Superior temporal gyrus (tissue), 1 donor: Measurements from ENCODE around the gene LAMC1.

Experiments
- DNase-seq: peaks from one replicate; pipeline ENCODE4 v3.0.0-alpha.2; 2016; ENCODE audit errors: extremely low spot score

The LAMC1 gene

DNA sequence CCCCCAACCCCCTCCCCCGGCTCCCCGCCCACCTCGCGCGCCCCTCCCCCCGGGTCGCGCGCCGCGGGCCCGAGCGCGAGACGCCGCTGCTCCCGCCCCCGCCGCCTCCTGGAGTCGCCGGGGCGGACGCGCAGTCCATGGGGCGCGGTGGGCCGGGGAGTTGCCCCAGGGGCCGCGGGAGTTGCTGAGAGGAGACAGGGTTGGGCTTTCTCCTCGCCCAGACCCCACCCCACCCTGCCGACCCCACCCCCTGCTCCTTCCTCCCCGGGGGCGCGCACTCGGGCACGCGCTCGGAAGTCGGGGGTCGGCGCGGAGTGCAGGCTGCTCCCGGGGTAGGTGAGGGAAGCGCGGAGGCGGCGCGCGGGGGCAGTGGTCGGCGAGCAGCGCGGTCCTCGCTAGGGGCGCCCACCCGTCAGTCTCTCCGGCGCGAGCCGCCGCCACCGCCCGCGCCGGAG, at the start of gene LAMC1:
TSS of gene LAMC1 (plus strand) at position 275 of the 455 bp plus-strand sequence. CDS start 297 bp downstream, outside the sequence.
- DNase-seq = no peak

DNA sequence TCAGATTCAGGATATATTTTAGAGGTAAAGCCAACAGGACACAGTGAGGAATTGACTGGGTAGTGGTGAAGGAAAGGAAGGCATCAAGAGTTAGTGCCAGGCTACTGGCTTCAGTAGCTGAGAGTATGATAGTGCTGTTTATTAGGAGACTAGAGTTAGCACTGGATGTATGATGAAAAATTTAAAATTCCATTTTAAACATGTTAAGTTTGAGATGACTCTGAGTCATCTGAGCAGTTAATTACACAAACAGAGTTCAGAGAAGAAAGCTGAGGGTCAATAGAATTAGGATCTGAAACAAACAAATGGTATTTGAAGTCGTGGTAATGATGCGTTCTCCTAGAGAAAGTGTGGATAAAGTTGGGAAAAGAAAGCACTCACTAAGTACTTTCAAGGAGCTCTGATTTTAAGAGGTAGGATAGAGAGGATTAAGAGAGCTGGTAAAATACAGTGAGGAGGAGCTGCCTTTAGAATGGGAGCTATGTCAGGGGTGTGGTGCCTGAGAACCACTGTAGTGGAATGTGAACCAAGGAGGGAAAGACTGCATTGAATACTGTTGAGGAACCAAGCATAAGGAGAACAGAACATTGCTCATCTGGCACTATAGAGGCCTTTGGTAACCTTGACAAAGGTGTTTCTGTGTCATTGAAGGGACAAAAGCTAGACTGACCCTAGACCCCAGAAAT, 48.6 kb upstream of the LAMC1 start:
- no peak for DNase-seq

DNA sequence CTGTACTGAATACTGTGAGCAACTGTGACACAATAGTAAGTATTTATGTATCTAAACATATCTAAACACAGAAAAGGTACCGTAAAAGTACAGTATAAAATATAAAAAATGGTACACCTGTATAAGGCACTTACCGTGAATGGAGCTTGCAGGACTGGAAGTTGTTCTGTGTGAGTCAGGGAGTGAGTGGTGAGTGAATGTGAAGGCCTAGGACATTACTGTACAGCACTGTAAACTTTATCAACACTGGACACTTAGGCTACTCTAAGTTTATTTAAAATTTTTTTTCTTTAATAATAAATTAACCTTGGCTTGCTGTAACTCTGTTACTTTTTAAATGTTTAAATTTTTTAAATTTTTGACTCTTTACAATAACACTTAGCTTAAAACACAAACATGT, 45.7 kb upstream of the LAMC1 start:
- no peak for DNase-seq

DNA sequence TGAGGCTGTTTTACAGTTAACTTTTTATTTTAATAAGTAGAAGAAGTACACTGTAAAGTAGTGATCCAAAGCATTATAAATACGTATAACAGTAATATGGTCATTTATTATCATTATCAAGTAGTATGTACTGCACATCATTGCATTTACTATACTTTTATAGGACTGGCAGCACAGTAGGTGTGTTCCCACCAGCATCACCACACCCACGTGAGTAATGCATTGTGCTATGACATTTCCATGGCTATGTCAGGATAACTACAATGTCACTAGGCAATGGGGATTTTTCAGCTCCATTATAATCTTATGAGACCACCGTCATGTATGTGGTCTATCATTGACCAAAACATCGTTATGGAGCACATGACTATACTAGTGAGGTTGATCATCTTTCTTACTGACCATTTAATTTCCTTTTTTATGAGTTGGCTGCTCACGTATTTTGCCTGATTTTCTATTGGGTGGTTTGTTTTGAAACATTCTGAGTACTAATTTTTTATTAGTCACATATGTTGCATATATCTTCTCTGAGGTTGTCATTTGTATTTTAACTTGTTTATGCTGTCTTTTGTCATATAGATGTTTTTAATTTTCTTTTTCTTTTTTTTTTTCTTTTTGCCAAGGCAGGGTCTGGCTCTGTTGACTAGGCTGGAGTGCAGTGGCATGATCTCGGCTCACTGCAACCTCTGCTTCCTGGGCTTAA, 44.9 kb upstream of the LAMC1 start:
- DNase-seq = no peak

DNA sequence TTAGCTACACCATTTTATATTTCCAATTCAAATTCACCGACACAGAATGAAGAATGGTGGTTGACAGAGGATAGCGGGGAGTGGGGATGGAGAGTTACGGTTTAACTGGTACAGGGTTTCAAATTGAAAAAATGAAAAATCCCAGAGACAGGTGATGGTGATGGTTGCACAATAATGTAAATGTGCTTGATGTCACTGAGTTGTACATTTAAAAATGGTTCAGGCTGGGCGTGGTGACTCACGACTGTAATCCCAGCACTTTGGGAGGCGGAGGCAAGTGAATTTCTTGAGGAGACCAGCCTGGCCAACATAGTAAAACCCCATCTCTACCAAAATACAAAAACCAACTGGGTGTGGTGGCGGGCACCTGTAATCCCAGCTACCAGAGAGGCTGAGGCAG, 39.1 kb upstream of the LAMC1 start:
- DNase-seq = no peak

DNA sequence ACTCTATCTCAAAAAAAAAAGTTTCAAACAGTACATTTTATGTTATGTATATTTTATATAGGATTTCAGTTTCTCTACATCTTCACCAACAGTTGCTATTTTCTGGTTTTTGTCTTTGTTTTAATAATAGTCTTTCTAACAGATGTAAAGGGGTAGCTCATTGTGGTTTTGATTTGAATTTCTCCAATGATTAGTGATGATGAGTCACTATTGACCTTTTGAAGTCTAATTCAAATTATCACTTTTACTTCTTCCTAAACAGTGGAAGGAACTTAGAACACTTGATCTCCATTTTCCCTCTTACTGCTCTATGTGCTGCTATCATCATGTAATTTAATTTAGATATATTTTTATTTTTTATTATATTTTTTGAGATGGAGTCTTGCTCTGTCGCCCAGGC, 38.6 kb upstream of the LAMC1 start:
- no peak for DNase-seq

DNA sequence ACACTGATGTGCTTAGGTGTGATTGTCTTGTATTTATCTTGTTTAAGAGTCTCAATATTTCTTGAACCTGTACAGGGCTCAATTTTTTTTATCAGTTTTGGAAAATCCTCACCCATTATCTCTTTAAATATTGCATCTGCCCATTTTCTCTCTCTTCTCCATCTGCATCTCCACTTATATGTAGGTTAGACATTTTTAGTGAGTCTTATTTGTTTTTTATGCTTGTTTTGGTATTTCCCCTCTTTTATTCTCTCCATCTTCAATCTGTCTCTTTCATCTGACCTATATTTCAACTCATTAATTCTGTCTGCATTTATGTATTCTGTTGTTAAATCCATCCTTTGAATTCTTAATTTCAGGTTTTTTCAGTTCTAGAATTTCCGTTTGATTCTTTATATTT, 37.3 kb upstream of the LAMC1 start:
- no peak for DNase-seq

DNA sequence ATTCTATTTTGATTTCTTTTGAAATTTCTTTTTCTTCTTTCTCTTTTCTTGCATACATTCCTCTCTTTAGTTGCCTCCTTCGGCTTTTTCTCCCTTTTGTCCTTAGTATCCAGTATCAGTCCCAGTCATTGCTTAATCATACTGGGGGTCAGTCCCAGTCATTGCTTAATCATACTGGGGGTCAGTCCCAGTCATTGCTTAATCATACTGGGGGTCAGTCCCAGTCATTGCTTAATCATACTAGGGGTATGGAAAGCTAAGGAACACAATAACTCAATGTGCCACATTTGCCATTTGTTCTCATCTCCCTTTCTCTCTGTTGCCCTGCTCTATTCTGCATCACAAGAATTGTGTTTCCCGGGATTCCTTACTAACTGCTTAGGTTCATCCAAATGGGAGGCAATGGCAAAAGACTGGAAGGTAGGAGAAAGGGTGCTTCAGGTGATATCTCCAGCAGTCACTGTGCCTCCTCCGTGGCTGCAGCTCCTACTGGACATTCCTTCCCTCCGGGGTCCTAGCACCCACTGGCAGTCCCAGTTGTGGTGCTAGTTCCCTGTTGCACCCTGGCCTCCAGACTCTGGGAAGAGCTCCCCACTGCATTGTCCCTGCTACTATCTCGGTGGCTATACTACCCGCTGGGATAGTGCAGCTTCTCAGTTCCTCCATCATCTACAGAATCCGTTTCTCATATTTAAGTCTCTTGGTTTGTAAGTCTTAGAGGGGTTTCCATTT, 32.6 kb upstream of the LAMC1 start:
- no peak for DNase-seq

DNA sequence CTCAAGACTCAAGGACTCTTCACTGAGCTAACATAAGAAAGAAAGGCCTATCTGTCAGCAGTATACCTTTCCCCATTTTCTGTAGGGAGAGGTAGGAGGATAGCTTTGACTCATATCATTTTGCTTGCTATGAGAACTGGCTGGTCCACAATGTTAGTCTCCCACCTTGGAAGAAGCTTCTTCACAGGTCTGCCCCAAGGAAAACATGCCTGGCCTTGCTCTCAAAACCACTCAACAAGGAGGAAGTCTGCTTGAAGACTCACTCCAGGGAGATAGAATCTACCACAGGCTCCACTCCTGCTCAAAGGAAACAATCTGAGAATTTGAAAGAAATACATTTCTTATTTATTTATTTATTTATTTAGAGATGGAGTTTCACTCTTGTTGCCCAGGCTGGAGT, 29.5 kb upstream of the LAMC1 start:
- DNase-seq = no peak

DNA sequence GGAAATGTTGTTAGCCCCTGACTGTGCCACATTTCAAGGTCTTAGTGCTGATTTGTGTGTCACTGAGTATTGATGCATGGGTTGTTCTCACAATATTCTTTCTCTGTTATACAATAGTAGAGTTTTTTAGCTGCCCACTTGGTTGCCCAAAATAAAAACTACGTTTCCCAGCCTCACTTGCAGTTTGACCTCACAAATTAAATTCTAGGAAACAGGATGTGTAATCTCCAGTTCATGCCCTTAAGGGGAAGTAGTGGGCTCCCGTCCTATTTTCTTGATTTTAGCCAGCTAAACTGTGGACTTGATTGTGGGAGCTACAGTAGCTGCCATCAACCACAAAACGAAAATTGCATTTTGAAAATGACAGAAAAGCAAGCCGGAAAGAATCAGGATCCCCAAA, 27.3 kb upstream of the LAMC1 start:
- DNase-seq = no peak

DNA sequence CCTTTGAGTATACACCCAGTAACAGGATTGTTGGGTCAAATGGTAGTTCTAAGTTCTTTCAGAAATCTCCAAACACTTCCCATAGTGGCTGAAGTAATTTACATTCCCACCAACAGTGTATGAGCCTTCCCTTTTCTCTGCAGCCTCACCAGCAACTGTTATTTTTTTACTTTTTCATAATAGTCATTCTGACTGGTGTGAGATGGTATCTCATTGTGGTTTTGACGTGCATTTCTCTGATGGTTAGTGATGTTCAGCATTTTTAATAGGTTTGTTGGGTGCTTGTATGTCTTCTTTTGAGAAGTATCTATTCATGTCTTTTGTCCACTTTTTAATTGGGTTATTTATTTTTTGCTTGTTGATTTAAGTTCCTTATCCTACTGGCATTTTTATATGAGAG, 26.4 kb upstream of the LAMC1 start:
- DNase-seq = no peak

DNA sequence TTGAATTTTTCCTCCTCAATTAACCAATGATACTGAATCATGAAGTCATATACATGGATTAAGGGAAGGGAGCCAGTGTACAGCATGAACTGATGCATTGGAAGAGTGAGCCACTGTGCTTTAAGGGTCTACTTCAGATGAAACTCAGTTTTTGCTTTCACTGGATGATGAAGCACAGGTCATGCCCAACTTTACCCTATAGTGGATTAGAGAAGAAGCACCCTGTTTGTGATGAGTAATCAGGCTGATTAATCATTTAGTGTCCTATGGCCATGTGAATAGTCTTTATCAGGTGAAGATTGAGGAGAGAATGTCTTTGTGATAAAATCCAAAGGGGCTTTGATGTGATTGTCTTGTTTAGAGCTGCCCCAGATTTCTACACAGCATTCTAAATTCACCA, 24.7 kb upstream of the LAMC1 start:
- DNase-seq = no peak

DNA sequence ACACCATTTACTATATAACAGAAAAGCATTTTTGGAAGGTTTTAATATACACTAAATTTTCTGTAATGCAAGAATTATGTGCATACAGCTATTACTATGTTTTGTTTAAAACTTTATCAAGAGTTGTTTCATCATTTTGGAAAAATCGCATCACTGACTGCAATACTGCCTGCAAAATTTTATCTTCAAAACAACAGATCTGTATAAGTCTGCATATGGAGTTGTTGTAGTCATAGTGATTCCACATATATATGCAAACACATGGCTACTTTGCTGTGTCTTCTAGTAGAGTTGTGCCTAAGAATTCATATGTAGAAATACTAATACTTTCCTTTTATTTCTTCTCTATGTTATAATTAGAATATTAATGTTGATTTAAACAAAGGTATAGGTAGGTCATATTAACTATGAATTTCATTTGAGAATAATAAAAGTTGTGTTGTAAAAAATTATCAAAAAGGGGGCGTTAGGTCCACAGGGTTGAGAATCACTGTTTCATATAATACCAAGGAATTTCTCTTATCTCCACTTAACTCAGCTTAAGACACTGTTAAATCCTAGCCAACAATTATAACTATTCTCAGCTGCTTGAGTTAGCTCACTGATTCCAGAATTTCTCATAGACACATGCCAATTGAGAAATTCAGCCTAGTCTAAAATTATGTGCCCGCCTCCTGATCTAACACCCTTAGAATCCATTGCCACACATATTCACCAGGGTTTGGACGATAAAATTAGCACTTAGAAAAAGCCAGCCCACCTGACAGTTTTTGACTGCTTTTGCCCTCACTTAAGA, 22.9 kb upstream of the LAMC1 start:
- DNase-seq = no peak

DNA sequence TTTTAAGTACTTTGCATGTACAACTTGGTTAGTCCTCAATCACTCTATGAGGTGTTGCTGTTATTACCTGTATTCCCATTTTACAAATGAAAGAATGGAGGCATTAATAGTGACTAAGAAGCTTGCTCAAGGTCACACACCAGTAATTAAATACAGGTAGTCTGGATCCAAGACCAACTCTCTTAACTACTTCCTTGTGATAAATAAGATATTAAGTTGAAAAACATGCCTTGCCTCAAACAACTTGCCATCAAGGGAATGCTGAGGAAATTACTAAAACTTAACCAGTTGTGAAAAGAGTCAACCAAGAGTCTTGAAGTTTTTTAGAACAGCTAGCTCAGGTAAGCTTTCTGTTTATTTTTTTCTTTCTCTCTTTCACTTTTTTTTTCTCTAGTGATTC, 21.0 kb upstream of the LAMC1 start:
- DNase-seq = no peak

DNA sequence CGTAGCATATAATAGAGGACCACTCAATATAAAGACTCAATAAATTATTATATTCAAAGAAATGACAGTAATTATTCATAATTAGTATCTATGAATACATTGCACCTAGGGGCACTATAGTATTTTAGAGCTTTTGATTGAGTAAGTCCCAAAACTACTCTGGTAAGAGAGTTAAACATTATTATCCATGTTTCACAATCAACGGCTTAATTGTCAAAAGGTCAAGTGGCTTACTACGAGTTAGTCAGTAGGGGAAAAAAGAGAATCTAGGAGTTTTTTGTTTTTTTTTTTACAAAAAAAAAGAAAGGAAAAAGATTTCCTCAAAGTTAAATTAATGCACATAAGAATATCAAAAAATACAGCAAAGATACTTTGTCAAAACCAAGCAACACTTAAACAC, 20.4 kb upstream of the LAMC1 start:
- no peak for DNase-seq

DNA sequence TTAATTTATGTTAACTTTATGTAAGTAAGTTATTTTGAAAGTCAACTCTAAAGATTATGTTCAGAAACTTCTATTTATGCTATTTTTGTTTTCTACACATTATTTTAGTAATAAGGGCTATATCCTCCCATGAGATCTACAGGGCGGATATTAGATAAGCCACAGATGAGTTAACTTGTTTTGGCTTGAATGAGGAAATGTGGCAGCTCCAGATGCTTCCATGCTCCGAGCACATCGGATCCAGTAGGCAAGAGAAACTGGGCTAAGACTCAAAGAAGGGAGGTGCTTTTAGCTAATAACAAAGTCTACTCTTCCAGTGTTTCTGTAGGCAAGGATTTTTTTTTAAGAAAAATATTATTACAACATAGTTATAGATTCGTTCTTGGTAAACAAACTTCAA, 20.0 kb upstream of the LAMC1 start:
- no peak for DNase-seq

DNA sequence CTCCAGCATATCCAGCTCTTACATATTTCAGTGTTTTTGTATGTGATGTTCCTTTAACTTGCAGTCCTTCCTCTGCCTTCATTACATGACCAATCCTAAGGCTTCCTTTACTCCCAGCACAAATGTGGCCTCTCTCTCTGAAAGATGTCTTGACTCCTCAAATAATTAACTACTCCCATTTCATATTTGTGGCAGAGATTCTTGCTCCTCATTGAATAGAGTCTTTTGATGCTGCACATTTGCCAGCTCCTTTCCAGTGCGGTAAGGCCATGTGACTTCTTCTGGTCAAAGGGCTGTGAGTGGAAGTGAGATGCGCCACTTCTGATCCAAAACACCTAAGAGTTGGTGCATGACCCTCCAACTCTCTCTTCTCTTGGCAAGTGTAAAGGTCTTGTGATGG, 19.1 kb upstream of the LAMC1 start:
- no peak for DNase-seq

DNA sequence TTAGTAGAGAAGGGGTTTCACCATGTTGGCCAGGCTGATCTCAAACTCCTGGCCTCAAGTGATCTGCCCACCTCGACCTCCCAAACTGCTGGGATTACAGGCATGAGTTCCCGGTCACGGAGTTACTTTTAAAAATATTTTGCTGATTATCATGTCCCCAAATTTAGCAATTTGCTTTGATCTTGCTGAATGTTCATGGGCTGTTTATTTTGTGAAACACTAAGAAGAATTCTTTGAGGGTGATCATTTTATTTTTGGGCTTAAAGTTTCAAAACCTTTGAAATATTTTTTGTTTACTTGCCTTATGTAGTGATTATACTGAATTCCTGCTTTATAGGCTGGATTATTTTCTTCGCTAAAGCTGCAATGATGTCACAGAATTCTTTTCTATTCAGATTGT, 11.4 kb upstream of the LAMC1 start:
- no peak for DNase-seq

DNA sequence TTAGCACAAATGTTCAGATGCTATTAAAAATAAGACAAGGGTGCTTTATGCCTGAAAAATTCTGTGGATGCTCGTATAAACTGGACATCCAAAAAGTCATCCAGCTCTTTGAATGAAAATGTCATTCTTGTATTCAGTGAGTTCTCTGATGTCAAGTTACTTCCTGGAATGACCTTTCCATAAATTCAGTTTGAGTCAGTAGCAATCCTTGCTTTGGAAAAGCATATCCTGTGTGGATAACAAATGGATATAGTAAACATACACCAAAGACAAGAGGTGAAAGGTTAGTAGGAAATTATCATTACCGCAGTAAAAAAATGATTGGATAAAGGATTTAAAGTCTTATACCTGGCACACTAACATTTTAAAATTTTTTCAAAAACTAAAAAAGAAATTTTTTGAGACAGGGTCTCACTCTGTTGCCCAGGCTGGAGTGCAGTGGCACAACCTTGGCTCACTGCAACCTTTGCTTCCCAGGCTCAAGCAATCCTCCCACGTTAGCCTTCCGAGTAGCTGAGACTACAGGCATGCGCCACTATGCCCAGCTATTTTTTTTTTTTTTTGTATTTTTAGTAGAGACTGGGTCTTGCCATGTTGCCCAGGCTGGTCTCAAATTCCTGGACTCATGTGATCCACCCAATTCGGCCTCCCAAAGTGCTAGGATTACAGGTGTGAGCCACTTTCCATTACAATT, 10.8 kb upstream of the LAMC1 start:
- no peak for DNase-seq

DNA sequence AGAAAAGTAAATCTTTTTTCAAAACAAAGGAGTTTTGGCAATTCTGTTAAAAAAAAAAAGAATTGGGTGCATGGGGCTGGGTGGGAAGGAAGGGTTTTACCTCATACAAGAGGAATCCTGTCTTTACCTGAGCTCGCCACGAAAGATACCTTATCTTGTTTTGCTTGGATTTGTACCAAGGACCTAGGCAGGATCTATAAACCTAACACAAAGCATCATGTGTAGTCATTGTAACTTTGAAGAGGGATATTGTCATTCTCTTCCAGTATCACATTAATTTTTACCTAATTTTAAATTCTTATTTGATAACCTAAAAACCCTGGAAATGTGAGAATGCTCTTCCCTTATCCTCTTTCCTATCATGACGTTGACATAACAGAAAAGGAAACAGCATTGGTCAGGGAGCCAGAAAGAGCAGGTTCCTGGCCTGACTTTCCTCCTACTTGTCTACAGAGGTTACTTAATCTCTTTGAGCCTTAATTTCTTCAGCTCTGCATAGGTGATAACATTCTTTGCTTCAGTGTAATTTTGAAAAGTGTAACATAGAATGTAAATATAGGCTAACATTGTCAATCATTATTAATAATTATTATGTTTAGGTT, 4.0 kb upstream of the LAMC1 start:
- no peak for DNase-seq

DNA sequence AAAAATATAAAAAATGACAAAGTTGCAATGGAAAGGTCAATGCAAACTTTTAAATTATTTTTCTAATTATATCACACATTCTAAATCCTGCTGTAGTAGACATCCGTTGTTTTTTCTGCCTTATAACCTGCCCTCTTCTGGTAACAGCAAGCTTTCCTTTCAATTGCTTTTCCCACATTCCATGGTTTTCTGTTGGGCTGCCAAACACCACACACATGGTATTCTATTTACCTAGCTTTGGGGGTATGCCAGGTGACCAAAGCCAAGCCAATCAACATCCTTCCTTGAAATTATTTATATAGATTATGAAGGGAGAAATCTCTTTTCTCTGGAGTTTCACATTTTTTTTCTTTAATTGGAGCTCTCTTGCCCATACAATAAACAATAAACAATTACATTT, 3.4 kb upstream of the LAMC1 start:
- no peak for DNase-seq
